K562 (cell line): ENCODE measurements around the gene MLLT3. TPM values are rescaled to one million over a fixed set of nuclear protein-coding genes. Genes with fewer than 3 reads are reported as not detected.
A peak's percentile ranks its signal among the peaks of the same experiment; 100 is the strongest.

Experiments
- ATAC-seq: fragments of 200-7000 bp; cut with Tn5 transposase; 3 replicates; pipeline ENCODE4 v1.9.1; 2020; ENCODE audit warnings: moderate library complexity
- BruUV-seq: library from RNA; stranded (reverse); fragments of 400-500 nt; replicated peaks from 2 replicates; lab custom pipeline; 2021; lab: Mats Ljungman, UMichigan
- CTCF ChIA-PET: fragments of 300-600 bp; formaldehyde crosslinking; extraction: SDS; loops from one replicate; lab custom pipeline; 2021; ENCODE audit warnings: low intra/inter-chr PET ratio; lab: Yijun Ruan, JAX
- POLR2A ChIA-PET: fragments of 300-600, 350-650 bp; sonication (Branson Sonifier 250); formaldehyde crosslinking; extraction: SDS; loops from one replicate; lab custom pipeline; 2021; ENCODE audit warnings: antibody characterized with exemption, inconsistent platforms; lab: Yijun Ruan, JAX
- DNase-seq, 4 experiments: peaks; one replicate each; pipeline versions ENCODE4 v3.0.0 to v3.0.0-alpha.2; 2011 to 2018; ENCODE audit warnings: low spot score in 3 of 4, mixed read lengths in 3 of 4; ENCODE audit errors: extremely low read depth in 1 of 4
- FAIRE-seq: peaks from 2 replicates; lab custom pipeline; 2011; peaks lifted over from hg19 to GRCh38; lab: Jason Lieb, UNC
- H2AFZ ChIP-seq: 2 replicates; pipeline ENCODE4 v1.6.0; 2011; ENCODE audit warnings: low read depth, low read length, control low read depth, inconsistent platforms
- H3K27ac ChIP-seq: fragments of 200-600 bp; 3 replicates; pipeline ENCODE4 v1.8.0; 2011; ENCODE audit warnings: low read depth, mild to moderate bottlenecking, control low read depth, inconsistent platforms, low read length, moderate library complexity, mixed read lengths; ENCODE audit errors: extremely low read depth
- H3K27me3 ChIP-seq, 2 experiments: fragments of 300-600 bp in 1 of 2; 2 replicates in 1 of 2; 3 replicates in 1 of 2; pipeline versions ENCODE4 v1.6.0 to v1.8.0; 2011; ENCODE audit warnings: inconsistent platforms in 2 of 2, low read length in 2 of 2, mild to moderate bottlenecking in 1 of 2, mixed read lengths in 1 of 2, moderate library complexity in 1 of 2; ENCODE audit not compliant: control insufficient read depth in 2 of 2, insufficient read depth in 2 of 2
- H3K36me3 ChIP-seq: fragments of 300-600 bp; 3 replicates; pipeline ENCODE4 v1.8.0; 2011; ENCODE audit warnings: mild to moderate bottlenecking, low read length, inconsistent platforms; ENCODE audit not compliant: control insufficient read depth, insufficient read depth
- H3K4me1 ChIP-seq, 2 experiments: fragments of 200-600 bp in 1 of 2; replicated peaks in 1 of 2; 2 replicates in 1 of 2; 3 replicates in 1 of 2; pipeline versions ENCODE4 v1.5.1 to v1.8.0; 2011; ENCODE audit warnings: inconsistent platforms in 2 of 2, low read length in 2 of 2, mild to moderate bottlenecking in 1 of 2, mixed read lengths in 1 of 2, moderate library complexity in 1 of 2; ENCODE audit not compliant: control insufficient read depth in 2 of 2, insufficient read depth in 2 of 2
- H3K4me2 ChIP-seq: 2 replicates; pipeline ENCODE4 v1.6.1; 2011; ENCODE audit warnings: low read length, control low read depth, inconsistent platforms, mixed read lengths; ENCODE audit not compliant: insufficient read depth
- H3K4me3 ChIP-seq: fragments of 200-600 bp; sonication (generic), shearing (Covaris generic); 2 replicates; pipeline ENCODE4 v1.5.1; 2016; ENCODE audit warnings: control low read depth, inconsistent platforms
- H3K79me2 ChIP-seq: fragments of 200-600 bp; 3 replicates; pipeline ENCODE4 v1.8.0; 2011; ENCODE audit warnings: low read length, inconsistent platforms; ENCODE audit not compliant: control insufficient read depth, insufficient read depth
- H3K9ac ChIP-seq, 2 experiments: 2 replicates each; pipeline versions ENCODE4 v1.6.0 to v1.6.1; 2011; ENCODE audit warnings: low read depth in 2 of 2, low read length in 2 of 2, control low read depth in 1 of 2, inconsistent platforms in 1 of 2, mild to moderate bottlenecking in 1 of 2, mixed read lengths in 1 of 2; ENCODE audit not compliant: insufficient read depth in 1 of 2
- H3K9me1 ChIP-seq: one replicate; pipeline ENCODE4 v1.6.0; 2011; ENCODE audit warnings: inconsistent platforms, mild to moderate bottlenecking, low read length, moderate library complexity; ENCODE audit not compliant: control insufficient read depth, insufficient read depth
- H3K9me3 ChIP-seq: replicated peaks from 2 replicates; pipeline ENCODE4 v1.5.1; 2011; ENCODE audit warnings: low read depth, low read length, inconsistent platforms; ENCODE audit not compliant: control insufficient read depth, insufficient read depth
- H4K20me1 ChIP-seq: replicated peaks from 2 replicates; pipeline ENCODE4 v1.6.1; 2011; ENCODE audit warnings: low read length, inconsistent platforms, mixed read lengths; ENCODE audit not compliant: control insufficient read depth, insufficient read depth
- BMI1 ChIP-seq: fragments of 150-350 bp; IDR thresholded peaks from 2 replicates; pipeline ENCODE4 v1.6.1; 2014; ENCODE audit warnings: low read length
- ESRRB ChIP-seq: fragments of 250-450 bp; sonication (Bioruptor Pico); IDR thresholded peaks from 2 replicates; pipeline ENCODE4 v1.5.0; 2020; ENCODE audit warnings: mild to moderate bottlenecking, moderate library complexity, borderline replicate concordance
- HDAC6 ChIP-seq: IDR thresholded peaks from 2 replicates; pipeline ENCODE4 v1.6.1; 2012; ENCODE audit warnings: low read depth, mild to moderate bottlenecking, control low read depth, inconsistent platforms, low read length, moderate library complexity
- L3MBTL2 ChIP-seq: fragments of 450-650 bp; IDR thresholded peaks from 2 replicates; pipeline ENCODE4 v1.6.1; 2016; ENCODE audit warnings: mild to moderate bottlenecking, moderate library complexity
- MGA ChIP-seq: fragments of 450-650 bp; IDR thresholded peaks from 2 replicates; pipeline ENCODE4 v1.6.1; 2016; ENCODE audit warnings: mild to moderate bottlenecking, moderate library complexity
- NFIC ChIP-seq: fragments of 450-650 bp; IDR thresholded peaks from 2 replicates; pipeline ENCODE4 v1.6.1; 2017; ENCODE audit warnings: mild to moderate bottlenecking, inconsistent platforms
- RBM17 ChIP-seq: fragments of 200-400 bp; formaldehyde crosslinking; IDR thresholded peaks from 2 replicates; pipeline ENCODE4 v1.6.1; 2017; ENCODE audit warnings: low read depth, mild to moderate bottlenecking, low read length, borderline replicate concordance
- RFX5 ChIP-seq: IDR thresholded peaks from 2 replicates; pipeline ENCODE4 v1.6.1; 2011; ENCODE audit warnings: low read depth, mild to moderate bottlenecking, improper control_type of control experiment, low read length
- STAG1 ChIP-seq: sonication (generic); formaldehyde crosslinking; IDR thresholded peaks from 2 replicates; pipeline ENCODE4 v1.5.0; 2020; ENCODE audit warnings: missing genetic modification reagents, borderline replicate concordance
- TCF15 ChIP-seq: fragments of 250-450 bp; sonication (Bioruptor Pico); IDR thresholded peaks from 2 replicates; pipeline ENCODE4 v1.8.0; 2022; ENCODE audit warnings: moderate library complexity, mild to moderate bottlenecking, inconsistent platforms
- ZSCAN32 ChIP-seq: fragments of 450-650 bp; formaldehyde crosslinking; IDR thresholded peaks from 2 replicates; pipeline ENCODE4 v1.4.0; 2020; ENCODE audit warnings: mild to moderate bottlenecking, moderate library complexity
- WGBS: fragments of 100-300 bp; shearing (Covaris generic); methylation state at CpG from one replicate; pipeline ENCODE4 v1.1.6; 2016; ENCODE audit warnings: low coverage, mixed read lengths; ENCODE audit not compliant: insufficient coverage; ENCODE audit errors: missing lambda C conversion rate; 5-methylcytosine and 5-hydroxymethylcytosine counted together
- in situ Hi-C: fragments of 300-500 bp; cut with MboI; formaldehyde crosslinking; loops from 4 replicates; pipeline ENCODE4 v1.15.0; 2018; ENCODE audit warnings: inconsistent platforms, mixed read lengths
- intact Hi-C: fragments of 100-400 bp; cut with micrococcal nuclease; formaldehyde crosslinking; loops from 2 replicates; pipeline ENCODE4 v1.14.2; 2022
- polyA plus RNA-seq, 8 experiments: library from polyadenylated mRNA; depleted of rRNA in 4 of 8; stranded (reverse) in 5 of 8; unstranded in 3 of 8; fragments of >200 nt; fragmentation: Nextera tagmentation in 2 of 8; fragmentation: Illumina TruSeq in 1 of 8; extraction: Ambion mirVana in 2 of 8; extraction: Trizol in 1 of 8; gene quantifications; 2 replicates each; pipeline versions ENCODE4 v1.2.1 to v1.2.3, GENCODE V29; 2011 to 2014; ENCODE audit warnings: inconsistent platforms in 1 of 8, missing spikeins in 1 of 8
- total RNA-seq, 7 experiments: library from RNA; depleted of rRNA in 6 of 7; stranded (reverse); fragments of >200 nt in 6 of 7; fragmentation: Illumina TruSeq in 2 of 7; extraction: Trizol in 2 of 7; gene quantifications; 2 replicates each; pipeline versions ENCODE4 v1.2.1 to v1.2.3, GENCODE V29; 2011 to 2021; ENCODE audit warnings: low replicate concordance in 1 of 7

Gene MLLT3
- total and polyA plus RNA-seq, 9 of the 15 experiments (the other 6 are each of a cell fraction or from before 2014, with no cell fraction given), result 0.07 to 0.42 (median 0.22) TPM; not detected in 4

GRCh38 chr9:20659474-20659967, 37.2 kb upstream of the MLLT3 start:
- Histone ChIP-seq H3K9ac (no peak overlapping the region), H3K36me3 (no peaks in the 10 kb centered on the region), H3K4me1 (no peaks in the 10 kb centered on the region), H3K9me3 (no peaks in the 10 kb centered on the region), H3K9me1 (no peaks in the 10 kb centered on the region), H3K4me3 (no peak overlapping the region), H3K27me3 (no peaks in the 10 kb centered on the region), H3K79me2 (no peaks in the 10 kb centered on the region), H4K20me1 (no peaks in the 10 kb centered on the region), H3K27ac (no peak overlapping the region), H2AFZ (no peak overlapping the region), H3K4me2 (0 out of 2 replicates have a peak overlapping the region, but pooled peaks have one; percentile 41)
- WGBS, result 0% methylated on average over 2 of the region's 2 CpGs
- ChIA-PET POLR2A (no interaction called here), CTCF (no interaction called here)
- in situ Hi-C loops (no loop called here), intact Hi-C loops (no loop called here)
- no peak for ATAC-seq
- no TSS peak for BruUV-seq
- no peak for DNase-seq
- no peak for FAIRE-seq
- no peak for TF ChIP-seq NFIC
- no peak for TF ChIP-seq ESRRB
- no peak for TF ChIP-seq TCF15 (CRISPR knock-in tag)
- no peak for TF ChIP-seq HDAC6
- 0 out of 2 replicates have a peak, but pooled peaks have one; percentile 16 for TF ChIP-seq L3MBTL2
- TF ChIP-seq ZSCAN32 (CRISPR knock-in tag), result 0 out of 2 replicates have a peak, but pooled peaks have one; percentile 46
- no peak for TF ChIP-seq RFX5
- peak; percentile 54; the same call in 1 of the 2 replicates for TF ChIP-seq MGA
- no peak for TF ChIP-seq BMI1
- no peak for TF ChIP-seq RBM17
- no peak for TF ChIP-seq STAG1 (CRISPR knock-in tag)
